HG02970 (cell line): ENCODE results near the gene PSTPIP1.
"Not testable (repeated sequence)": the region's sequence is repeated elsewhere in the genome, so short reads cannot be mapped to it uniquely, and the experiment has no call there.

ENCODE experiments used
- ATAC-seq: cut with Tn5 transposase; IDR thresholded peaks from one replicate; pipeline ENCODE4 v1.9.1; 2021; ENCODE audit warnings: mild to moderate bottlenecking, moderate library complexity, moderate number of reproducible peaks; ENCODE audit not compliant: unreplicated experiment, low FRiP score

The PSTPIP1 gene

DNA sequence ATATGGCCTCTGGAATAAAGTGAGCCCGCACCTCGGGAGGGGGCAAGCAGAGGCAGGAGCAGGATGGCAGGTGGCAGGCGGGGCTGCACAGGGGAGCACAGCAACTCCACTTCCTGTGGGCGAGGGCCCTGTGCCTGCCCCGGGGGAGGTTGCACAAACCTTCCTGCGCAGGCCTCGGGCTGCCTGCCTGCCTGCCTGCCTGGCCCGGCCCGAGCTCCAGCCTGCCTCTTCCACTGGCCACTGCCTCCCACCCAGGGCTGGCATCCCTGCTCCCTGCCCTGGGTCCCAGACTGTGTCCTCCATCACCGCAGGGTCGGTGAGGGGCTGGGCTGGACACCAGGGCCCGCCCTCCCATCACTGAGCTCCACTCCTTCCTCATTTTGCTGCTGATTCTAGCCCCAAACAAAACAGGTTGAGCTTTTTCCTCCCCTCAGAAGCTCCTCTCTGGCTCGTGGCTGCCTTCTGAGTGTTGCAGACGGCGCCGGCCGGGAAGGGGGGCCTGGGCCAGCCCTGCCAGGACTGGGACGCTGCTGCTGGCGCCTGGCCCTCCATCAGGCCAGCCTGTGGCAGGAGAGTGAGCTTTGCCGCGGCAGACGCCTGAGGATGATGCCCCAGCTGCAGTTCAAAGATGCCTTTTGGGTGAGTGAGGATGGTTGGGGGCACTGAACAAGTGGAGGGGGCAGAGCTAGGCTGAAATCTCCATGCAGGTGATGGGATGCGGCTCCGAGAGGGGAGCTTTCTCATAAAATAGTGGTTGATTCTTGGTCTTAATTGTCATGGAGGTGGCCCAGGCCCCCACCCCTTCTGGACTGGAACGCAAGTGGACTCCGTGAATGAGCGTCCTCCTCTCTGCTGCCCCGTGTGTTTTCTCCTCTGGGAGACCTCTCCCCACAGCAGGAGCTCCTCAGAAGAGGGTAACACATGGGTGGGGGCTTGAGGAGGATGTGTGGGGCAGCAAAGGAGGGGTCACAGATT, at the start of gene PSTPIP1:
PSTPIP1 (plus strand) TSS at position 156 of the 975 bp plus-strand sequence; CDS start at position 604, 448 bp downstream.
- no peak for ATAC-seq

DNA sequence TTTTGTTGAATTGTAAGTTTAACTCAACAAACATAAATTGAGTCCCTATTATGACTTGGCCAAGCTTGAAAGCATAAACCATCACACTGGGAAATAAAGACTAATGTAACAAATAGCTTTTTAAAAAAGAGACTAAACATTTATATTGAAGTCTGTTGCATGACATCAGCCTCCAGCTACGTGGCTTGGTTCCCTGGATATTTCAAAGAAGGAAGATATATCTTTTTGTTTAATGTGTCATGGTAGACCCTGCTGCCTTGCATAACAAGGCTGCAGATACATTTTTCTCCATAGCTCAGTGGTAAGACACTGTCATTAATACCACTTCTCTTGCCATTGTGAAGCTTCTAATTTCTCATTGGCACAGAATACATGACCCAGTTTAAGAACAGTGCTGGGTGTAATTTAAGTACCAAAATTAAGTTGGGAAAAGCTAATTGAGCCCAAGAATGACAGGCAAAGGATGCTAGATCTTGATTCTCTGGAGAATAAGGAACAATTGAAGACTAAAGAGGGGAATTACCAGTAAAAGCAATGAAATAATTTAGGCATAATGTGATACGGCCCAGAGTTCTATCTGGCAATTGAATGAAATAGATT, 49.3 kb upstream of the PSTPIP1 start:
- no peak for ATAC-seq

DNA sequence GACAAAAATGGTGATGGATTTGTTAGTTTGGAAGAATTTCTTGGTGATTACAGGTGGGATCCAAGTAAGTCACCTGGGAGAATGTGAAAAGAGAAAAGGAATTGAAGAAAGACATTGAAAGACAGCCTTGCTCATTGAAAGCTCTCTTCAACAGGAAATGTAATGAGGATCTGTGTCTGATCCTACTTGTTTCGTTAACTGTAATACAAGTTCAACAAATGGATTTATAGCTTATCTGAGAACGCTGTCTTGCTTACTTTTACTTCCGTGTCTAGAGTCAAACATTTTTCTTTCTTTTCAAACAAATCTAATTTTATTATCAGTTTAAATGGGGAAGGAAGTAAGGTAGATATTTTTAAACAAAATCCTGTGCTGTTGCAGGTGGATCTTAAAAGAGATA, 47.5 kb upstream of the PSTPIP1 start:
- no peak for ATAC-seq

DNA sequence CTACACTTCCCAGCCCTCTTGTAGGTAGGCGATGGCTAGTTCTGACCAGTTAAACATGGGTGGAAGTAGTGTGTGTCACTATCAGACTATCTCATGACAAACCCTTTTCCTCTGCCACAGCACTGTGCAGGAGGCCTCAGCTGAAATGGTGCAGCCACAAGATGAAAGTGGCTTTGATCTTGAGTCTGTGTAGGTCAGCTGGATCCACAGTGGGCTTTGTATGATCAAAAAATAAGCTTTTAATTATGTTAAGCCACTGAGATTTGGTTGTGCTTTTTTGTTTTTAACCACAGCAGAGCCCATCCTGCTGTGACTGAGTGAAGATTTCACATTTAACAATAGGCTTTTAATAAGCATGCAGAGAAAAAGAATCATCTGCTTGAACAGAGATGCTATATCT, 43.7 kb upstream of the PSTPIP1 start:
- ATAC-seq: no peak

DNA sequence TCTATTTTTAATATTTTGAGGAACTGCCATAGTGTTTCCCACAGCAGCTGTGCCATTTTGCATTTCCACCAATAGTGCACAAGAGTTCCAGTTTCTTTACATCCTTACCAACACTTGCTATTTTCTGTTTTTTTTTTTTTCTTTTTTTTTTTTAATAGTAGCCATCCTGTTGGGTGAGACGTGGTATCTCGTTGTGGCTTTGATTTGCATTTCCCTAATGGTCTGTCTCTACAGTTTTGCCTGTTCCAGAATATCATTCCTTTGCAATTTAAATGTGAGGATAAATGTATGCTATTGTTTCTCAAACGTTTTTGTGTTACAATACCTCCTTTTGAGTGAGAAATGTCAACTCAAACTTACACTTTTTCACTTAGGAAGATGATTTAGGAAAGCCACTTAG, 41.0 kb upstream of the PSTPIP1 start:
- ATAC-seq: no peak

DNA sequence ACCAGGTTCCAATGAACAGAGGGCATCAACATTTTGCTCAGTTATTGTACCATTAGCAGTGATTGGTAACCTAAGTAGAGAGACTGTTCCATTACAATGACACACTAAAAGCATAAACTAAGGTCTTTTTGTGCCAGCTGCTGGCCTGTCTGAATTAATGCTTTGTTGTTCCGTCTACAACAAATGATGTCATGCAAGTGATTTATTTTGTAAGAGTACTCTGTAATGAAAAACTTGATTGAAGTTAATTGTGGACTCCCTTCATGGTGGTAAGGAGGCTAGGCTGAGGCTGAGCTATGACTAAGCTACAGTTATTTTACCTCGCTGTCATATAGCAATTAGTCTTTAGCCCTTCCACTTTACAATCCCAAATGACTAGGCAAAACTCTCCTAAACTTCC, 40.2 kb upstream of the PSTPIP1 start:
- no peak for ATAC-seq

DNA sequence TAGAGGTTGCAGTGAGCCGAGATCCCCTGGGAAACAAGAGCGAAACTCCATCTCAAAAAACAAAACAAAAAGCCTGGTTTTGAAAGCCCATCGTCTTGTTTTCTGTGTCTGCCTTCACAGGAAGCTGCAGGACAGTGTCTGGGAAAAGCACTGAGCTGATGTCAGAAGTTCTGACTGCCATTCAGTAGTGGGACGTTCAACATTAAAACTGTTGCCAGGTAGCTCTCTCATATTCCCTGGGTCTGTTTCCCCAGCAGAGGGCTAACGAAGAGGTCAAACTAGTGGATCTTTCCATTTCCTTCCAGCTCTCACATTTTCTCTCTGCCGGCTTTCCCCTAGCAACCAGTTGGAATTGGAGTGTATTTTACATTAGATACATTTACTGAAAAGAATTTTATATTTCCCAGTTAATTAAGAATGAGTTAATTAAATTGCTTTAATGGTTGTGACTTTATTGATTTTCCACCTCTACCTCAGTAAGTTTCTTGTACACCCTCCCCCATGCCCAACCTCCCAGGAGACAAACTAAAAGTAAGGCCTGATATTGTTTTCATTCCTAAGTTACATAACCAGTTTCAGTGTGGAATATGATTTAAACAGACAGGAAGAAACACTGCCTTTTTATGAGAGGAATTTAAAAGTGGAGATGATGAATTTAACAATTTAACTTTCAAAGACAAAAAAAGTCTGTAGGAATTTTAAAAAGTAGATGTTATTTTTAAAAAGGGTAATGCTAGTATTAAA, 33.5 kb upstream of the PSTPIP1 start:
- no peak for ATAC-seq

DNA sequence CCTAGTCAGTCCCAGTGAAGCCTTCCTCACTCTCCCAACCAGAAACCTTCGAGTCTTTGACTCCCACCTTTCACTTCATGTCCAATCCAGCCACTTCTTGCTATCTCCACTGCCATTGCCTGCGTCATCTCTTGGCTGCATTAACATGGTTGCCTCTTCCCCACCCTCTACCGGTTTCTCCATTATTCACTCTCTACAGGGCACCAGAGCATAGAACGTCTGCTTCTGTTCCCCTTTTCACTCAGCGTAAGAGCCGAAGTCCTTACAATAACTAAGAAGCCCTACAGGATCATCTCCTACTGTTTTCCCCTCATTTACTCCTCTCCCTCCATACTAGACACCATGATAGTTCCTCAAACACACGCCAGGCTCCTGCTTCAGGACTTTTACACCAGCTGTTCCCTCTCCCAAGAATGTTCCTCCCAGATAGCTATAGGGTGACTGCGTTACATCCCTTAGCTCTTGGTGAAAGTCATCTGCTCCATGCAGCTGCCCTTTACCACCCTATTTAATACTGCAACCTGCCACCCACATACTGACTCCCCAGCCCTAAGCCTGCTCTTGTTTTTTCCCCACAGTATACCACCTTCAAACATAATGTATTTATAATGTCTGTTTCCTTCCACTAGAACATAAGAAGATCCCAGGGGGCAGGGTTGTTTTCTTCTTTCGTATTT, 32.5 kb upstream of the PSTPIP1 start:
- no peak for ATAC-seq

DNA sequence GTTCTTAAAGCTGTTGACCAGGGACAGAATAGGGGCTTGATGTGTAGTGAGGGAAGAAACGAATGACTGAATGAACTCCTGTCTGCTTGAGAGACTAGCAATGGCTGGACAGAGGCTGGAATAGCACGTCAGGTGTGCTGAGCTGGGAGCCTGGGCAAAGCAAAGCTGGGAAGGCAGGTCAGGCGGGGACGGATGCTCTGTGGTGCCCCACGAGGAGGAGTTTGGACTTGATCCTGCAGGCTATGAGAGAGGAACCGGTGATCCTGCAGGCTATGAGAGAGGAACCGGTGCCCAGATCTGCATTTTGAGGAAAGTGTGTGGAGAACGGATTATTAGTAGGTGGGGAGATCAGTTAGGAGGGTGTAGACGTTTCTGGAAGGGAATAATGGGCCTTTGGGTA, 31.3 kb upstream of the PSTPIP1 start:
- ATAC-seq: no peak

DNA sequence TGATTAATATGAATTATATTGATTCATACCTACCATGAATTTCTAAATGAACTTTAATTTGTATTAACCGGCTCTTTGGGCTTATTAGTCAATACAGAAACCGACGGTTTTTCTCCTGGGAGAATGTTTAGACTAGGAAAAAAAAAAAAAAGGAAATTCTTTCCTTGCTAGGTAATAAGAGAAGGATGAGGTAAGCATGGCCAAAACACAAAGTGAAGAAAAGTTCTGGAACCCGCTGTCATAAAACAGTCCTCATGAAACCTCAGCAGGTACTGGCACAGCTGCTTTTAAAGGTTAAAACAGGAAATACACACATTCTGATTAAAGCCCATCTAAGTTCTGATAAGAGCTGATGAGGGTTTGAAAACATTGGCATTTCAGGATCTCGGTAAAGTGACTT, 30.8 kb upstream of the PSTPIP1 start:
- no peak for ATAC-seq

DNA sequence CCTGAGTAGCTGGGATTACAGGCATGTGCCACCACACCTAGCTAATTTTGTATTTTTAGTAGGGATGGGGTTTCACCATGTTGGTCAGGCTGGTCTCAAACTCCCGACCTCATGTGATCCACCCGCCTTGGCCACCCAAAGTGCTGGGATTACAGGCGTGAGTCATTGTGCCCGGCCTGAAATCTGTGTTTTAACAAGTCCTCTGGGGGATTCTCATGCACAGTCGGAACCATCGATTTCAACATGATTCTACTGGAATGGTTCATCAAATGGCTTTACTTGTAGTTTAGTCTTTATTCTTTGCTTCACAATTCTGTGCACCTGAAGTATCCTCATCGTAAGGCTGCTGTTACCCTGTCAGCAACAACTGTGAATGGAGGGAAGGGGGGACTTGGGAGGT, 28.9 kb upstream of the PSTPIP1 start:
- ATAC-seq: not testable (repeated sequence)

DNA sequence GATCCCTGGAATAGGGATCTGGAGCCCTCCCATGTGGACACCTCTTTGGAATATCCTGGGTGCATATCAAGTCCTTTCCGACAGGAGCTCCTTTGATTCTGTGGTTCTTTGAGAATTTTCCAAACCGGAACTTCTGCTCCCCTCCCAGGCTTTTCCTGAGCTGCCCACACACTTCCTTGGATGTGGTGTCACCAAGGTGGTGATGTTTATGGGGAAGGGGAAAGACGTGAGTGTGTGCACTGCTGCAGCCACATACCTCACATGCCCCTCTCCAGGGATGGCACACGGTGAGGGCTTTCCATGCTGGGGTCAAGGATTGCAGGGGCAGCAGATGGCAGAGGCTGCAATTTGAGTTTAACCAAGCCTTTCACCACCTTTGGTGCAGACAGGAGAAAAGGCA, 27.9 kb upstream of the PSTPIP1 start:
- no peak for ATAC-seq

DNA sequence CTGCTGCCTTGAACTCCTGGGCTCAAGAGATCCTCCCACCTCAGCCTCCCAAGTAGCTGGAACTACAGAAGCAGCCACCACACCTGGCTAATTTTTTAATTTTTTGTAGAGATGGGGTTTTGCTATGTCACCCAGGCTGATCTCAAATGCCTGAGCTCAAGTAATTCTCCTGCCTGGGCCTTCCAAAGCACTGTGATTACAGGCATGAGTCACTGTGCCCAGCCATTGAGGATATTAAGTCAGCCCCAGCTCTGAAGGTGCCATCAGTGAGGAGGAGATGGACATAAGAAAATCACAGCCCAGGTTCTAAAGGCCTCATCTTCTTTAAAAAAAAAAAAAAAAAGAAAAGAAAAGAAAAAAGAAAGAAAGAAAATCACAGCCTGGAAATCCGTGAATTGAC, 26.6 kb upstream of the PSTPIP1 start:
- ATAC-seq: no peak

DNA sequence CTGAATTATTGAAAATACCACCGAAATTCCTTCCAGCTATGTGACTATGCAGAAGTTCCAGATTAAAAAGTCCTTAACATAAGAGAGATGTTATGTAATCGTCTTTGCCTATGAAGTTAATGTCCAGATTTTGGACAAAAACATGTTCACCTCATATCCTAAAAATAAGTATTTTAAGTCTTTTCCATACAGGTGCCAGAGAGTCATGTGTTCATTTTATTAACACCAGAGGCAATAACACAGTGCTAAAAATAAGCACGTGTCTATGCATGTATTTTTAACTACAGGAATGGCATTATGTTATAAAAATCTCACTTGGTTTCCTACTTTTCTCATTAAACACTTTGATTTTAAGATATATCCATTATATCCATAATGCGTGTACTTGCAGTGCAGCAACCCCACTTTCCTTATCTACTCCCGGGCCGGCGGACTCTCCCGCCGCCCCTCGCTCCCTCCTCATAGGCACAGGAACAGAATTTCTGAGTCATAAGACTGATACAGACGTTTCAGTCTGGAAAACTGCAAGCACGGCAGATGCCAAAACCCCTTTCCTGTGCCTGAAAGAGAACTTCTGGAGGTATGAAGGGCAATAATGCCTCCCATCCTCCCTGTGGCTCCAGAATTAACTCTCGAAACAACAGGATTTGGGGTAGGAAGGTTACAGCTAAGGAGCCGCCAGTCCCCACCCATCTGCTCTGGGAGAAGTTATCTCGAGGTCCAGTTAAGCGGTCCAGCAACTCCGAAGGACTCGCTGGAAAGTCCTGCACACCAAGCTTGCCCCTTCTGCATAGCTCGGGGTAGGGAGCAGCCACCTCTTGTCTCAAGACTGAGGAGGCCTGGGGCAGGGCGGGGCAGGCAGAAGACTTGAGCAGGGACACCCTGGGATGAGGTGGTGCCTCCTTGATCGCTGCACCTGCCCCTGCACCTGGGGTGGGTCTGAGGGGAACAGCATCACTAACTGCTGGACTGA, 22.3 kb upstream of the PSTPIP1 start:
- ATAC-seq: no peak

DNA sequence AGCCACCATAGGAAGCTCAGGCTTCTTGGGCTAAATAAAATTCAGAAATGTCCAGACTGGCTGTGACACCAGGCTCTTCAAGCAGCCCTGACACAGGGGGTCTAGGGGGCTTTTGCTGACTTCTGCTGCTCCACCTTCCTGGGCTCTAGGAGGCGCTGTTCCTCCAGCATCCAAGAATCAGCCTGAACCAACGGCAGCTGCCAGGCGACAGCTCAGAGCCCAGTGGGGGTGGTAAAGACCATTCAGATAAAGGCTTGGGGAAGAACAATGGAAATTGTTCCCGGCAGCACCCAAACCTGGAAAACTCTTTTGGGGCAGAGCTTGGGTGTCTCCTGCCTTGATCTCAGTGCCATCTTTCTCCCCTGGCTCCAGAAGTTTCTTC, 21.6 kb upstream of the PSTPIP1 start:
- no peak for ATAC-seq

DNA sequence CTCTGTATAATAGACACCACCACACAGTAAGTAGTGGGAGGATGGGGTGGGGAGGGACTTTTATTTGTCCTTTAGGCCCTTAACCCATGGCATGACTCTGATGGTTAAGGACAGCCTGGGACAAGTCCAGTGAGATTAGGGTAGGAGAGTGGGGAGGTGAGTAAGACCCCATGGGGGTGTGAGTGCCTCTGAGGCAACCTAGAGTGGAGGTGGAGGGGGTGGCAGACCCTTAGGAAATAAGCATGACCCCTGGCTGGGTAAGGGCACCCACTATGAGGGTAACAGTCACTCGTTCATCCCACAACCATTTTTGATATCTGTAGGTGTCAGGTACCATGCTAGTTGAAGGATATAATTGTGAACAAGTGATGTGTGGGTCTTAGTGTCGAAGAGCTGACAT, 21.0 kb upstream of the PSTPIP1 start:
- ATAC-seq: no peak

DNA sequence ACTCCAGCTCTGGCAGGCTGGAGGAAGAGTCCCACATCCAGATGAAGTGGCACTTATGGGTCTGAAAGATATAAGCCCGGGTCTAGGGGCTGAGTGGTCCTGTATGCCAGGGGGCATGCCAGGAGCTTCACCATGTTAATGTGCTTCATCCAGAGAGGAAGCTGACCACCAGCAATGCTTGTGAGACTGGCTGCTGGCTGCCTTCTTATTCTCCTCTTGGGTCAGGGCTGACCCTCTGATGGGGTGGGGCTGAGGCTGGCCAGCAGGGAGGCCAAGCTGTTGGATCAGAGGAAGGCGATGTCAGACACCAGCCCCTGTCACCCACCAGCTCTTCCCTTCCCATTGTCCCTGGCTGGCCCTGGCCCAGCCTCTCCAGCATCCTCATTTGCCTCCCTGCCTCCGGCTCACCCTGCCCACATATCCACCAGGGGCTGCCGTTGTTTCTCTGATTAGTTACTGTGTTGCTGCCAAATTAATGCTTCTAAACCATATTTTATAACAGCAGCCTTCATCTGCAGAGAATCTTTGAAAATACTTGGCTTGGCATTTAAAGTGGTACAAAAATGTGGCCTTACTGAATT, 20.4 kb upstream of the PSTPIP1 start:
- ATAC-seq: no peak

DNA sequence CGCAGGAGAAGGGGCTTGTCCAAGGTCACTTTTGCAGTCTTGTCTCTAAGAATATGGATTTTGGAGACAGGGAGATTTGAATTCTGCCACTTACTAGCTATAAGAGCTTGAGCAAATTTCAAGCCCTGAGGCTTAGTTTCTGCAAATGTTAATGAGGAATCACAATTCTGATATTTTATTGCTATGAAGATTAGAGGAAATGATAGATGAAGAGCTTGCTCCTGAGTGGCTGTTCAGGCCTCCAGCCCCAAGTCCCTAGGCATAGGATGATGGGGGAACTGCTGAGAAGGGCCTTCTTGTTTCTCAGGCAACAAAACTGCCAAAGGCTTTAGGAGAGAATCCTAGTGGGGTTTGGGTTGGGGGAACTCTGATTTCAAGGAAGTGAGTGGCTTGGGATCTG, 18.8 kb upstream of the PSTPIP1 start:
- no peak for ATAC-seq

DNA sequence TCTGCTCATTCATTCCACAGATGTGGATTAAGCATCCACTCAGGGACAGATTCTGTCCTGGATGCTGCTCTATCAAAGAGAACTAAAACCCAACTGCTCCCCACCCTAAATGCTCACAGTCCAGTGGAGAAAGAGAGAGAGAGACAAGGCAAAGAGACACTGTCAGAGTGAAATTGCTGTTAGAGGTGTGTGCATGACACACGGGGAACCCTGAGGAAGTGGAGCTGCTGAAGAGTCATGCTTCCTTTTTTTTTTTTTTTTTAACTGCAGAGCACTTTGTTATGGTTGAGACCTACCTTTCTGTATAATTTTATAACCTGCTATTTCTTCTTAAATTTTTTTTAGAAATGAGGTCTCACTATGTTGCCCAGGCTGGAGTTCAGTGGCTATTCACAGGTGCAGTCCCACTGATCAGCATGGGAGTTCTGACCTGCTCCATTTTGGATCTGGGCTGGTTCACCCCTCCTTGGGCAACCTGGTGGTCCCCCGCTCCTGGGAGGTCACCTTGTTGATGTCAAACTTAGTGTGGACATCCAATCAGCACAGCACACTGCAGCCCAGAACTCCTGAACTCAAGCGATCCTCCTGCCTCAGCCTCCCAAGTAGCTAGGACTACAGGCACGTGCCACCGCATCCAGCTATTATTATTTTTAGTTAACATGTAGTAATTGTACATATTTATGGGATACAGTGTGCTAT, 18.2 kb upstream of the PSTPIP1 start:
- no peak for ATAC-seq
